ENCODE data around the gene NANS.

- TF ChIP-seq CTCF (IDR thresholded peaks at IDR 0.05; ENCODE audit: insufficient read depth, low read depth, low read length) (no peak), EZH2 (IDR thresholded peaks at IDR 0.05; ENCODE audit: insufficient read depth, low read length) (no peak)
Measured at GRCh38 chr9:98040212-98040611, 16.3 kb upstream of the NANS start.
